ENCODE measurements around the gene OVOL1. TPM values are rescaled to one million over a fixed set of nuclear protein-coding genes. Genes with fewer than 3 reads are reported as not detected.
"Not testable (repeated sequence)": the region's sequence is repeated elsewhere in the genome, so short reads cannot be mapped to it uniquely, and the experiment has no call there.

OVOL1 gene
- total RNA-seq, 2 donors from 2014 or later: 3.4 to 5.5 TPM

DNA sequence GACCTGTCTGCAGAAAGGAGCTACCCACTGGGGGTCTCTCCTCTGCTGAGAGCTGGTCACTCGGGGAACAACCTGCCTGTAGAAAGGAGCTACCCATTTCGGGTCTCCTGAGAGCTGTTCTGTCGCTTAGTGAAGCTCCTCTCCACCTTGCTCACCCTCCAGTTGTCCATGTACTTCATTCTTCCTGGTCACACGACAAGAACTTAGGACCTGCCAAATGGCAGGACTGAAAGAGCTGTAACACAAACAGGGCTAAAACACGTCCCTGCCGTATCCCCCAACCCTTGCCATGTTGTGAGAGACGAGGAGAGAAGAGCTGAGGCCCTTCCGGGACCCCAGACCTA lies 42.2 kb upstream of the OVOL1 start:
- no peaks in the 10 kb centered on the region for H3K9me3 ChIP-seq (ENCODE audit: control insufficient read depth, low read length)
- no peaks in the 10 kb centered on the region for H3K4me1 ChIP-seq (ENCODE audit: control insufficient read depth, insufficient read depth, low read length)
- H3K27ac ChIP-seq (ENCODE audit: low read depth, low read length): no peak overlapping the region
- TF ChIP-seq CTCF (conservative IDR thresholded peaks at IDR 0.05): no peak
- H3K9ac ChIP-seq (ENCODE audit: extremely low read depth, low read length, poor library complexity, severe bottlenecking): no peak overlapping the region
- peaks cover 11% of the 10 kb centered on the region for H3K9me3 Mint-ChIP-seq
- peaks cover 63% of the 10 kb centered on the region for H3K27me3 Mint-ChIP-seq (ENCODE audit: insufficient read depth)
- peaks cover 32% of the 10 kb centered on the region for H3K27me3 ChIP-seq (ENCODE audit: control insufficient read depth, insufficient read depth, low read length, poor library complexity, severe bottlenecking)
- WGBS, 2 experiments (ENCODE audit: insufficient coverage in 1 of 2, insufficient read length in 1 of 2): 89 to 90% methylated on average over 8 of the region's 8 CpGs
- H3K27ac Mint-ChIP-seq: no peak overlapping the region
- no peak overlapping the region for H3K4me3 Mint-ChIP-seq
- no peak for DNase-seq
- no peaks in the 10 kb centered on the region for H3K36me3 ChIP-seq (ENCODE audit: control insufficient read depth, insufficient read depth, low read length)
- no peaks in the 10 kb centered on the region for H3K36me3 Mint-ChIP-seq (ENCODE audit: low read depth)
- H3K4me1 Mint-ChIP-seq: no peaks in the 10 kb centered on the region
- H3K4me3 ChIP-seq (ENCODE audit: low read length): no peak overlapping the region

- Mint-ChIP-seq H3K4me3 (no peak overlapping the region), H3K27me3 (ENCODE audit: insufficient read depth) (peaks cover 64% of the 10 kb centered on the region), H3K36me3 (ENCODE audit: low read depth) (no peaks in the 10 kb centered on the region), H3K4me1 (no peaks in the 10 kb centered on the region), H3K27ac (no peak overlapping the region), H3K9me3 (peaks cover 11% of the 10 kb centered on the region)
- TF ChIP-seq CTCF (conservative IDR thresholded peaks at IDR 0.05): no peak
- no peak overlapping the region for H3K9ac ChIP-seq (ENCODE audit: extremely low read depth, low read length, poor library complexity, severe bottlenecking)
- H3K27ac ChIP-seq (ENCODE audit: low read depth, low read length): no peak overlapping the region
- H3K36me3 ChIP-seq (ENCODE audit: control insufficient read depth, insufficient read depth, low read length): no peaks in the 10 kb centered on the region
- no peaks in the 10 kb centered on the region for H3K4me1 ChIP-seq (ENCODE audit: control insufficient read depth, insufficient read depth, low read length)
- no peak for DNase-seq
- no peak overlapping the region for H3K4me3 ChIP-seq (ENCODE audit: low read length)
- WGBS, 2 experiments (ENCODE audit: insufficient coverage in 1 of 2, insufficient read length in 1 of 2): 93 to 99% methylated on average over 17 of the region's 17 CpGs
- H3K9me3 ChIP-seq (ENCODE audit: control insufficient read depth, low read length): no peaks in the 10 kb centered on the region
- peaks cover 36% of the 10 kb centered on the region for H3K27me3 ChIP-seq (ENCODE audit: control insufficient read depth, insufficient read depth, low read length, poor library complexity, severe bottlenecking)
Observed at GRCh38 chr11:65745049-65745448, 41.8 kb upstream of the OVOL1 start.

DNA sequence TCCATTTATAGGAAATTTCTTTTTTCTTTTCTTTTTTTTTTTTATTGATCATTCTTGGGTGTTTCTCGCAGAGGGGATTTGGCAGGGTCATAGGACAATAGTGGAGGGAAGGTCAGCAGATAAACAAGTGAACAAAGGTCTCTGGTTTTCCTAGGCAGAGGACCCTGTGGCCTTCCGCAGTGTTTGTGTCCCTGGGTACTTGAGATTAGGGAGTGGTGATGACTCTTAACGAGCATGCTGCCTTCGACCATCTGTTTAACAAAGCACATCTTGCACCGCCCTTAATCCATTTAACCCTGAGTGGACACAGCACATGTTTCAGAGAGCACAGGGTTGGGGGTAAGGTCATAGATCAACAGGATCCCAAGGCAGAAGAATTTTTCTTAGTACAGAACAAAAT lies 24.7 kb upstream of the OVOL1 start:
- Mint-ChIP-seq H3K9me3 (peaks cover 32% of the 10 kb centered on the region), H3K27me3 (ENCODE audit: insufficient read depth) (peaks cover 13% of the 10 kb centered on the region)
- not testable (repeated sequence) for H3K4me3 Mint-ChIP-seq; H3K9me3 ChIP-seq (ENCODE audit: control insufficient read depth, low read length); H3K27ac ChIP-seq (ENCODE audit: low read depth, low read length); H3K4me1 ChIP-seq (ENCODE audit: control insufficient read depth, insufficient read depth, low read length); H3K9ac ChIP-seq (ENCODE audit: extremely low read depth, low read length, poor library complexity, severe bottlenecking); H3K27ac Mint-ChIP-seq; H3K36me3 ChIP-seq (ENCODE audit: control insufficient read depth, insufficient read depth, low read length); H3K4me1 Mint-ChIP-seq; H3K4me3 ChIP-seq (ENCODE audit: low read length); H3K27me3 ChIP-seq (ENCODE audit: control insufficient read depth, insufficient read depth, low read length, poor library complexity, severe bottlenecking); H3K36me3 Mint-ChIP-seq (ENCODE audit: low read depth); DNase-seq
- WGBS, 2 experiments (ENCODE audit: insufficient coverage in 1 of 2, insufficient read length in 1 of 2): no CpG with 5 or more reads among the region's 5 CpGs

DNA sequence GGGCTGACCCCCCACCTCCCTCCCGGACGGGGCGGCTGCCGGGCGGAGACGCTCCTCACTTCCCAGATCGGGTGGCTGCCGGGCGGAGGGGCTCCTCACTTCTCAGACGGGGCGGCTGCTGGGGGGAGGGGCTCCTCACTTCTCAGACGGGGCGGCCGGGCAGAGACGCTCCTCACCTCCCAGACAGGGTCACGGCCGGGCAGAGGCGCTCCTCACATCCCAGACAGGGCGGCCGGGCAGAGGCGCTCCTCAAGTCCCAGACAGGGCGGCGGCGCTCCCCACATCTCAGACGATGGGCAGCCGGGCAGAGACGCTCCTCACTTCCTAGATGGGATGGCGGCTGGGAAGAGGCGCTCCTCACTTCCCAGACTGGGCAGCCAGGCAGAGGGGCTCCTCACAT lies 24.0 kb upstream of the OVOL1 start:
- H3K27me3 ChIP-seq (ENCODE audit: control insufficient read depth, insufficient read depth, low read length, poor library complexity, severe bottlenecking); H3K4me1 ChIP-seq (ENCODE audit: control insufficient read depth, insufficient read depth, low read length); H3K9ac ChIP-seq (ENCODE audit: extremely low read depth, low read length, poor library complexity, severe bottlenecking); H3K4me3 ChIP-seq (ENCODE audit: low read length); H3K27ac Mint-ChIP-seq; H3K9me3 ChIP-seq (ENCODE audit: control insufficient read depth, low read length); H3K27ac ChIP-seq (ENCODE audit: low read depth, low read length); H3K4me1 Mint-ChIP-seq; H3K36me3 Mint-ChIP-seq (ENCODE audit: low read depth); H3K4me3 Mint-ChIP-seq; DNase-seq; H3K36me3 ChIP-seq (ENCODE audit: control insufficient read depth, insufficient read depth, low read length): not testable (repeated sequence)
- WGBS, 2 experiments (ENCODE audit: insufficient coverage in 1 of 2, insufficient read length in 1 of 2): 91 to 100% methylated on average over 3 to 22 of the region's 29 CpGs
- peaks cover 11% of the 10 kb centered on the region for H3K27me3 Mint-ChIP-seq (ENCODE audit: insufficient read depth)
- peaks cover 28% of the 10 kb centered on the region for H3K9me3 Mint-ChIP-seq

Data from endodermal cell (in vitro differentiated cells).